ENCODE data around the gene PDIA6.

DNA sequence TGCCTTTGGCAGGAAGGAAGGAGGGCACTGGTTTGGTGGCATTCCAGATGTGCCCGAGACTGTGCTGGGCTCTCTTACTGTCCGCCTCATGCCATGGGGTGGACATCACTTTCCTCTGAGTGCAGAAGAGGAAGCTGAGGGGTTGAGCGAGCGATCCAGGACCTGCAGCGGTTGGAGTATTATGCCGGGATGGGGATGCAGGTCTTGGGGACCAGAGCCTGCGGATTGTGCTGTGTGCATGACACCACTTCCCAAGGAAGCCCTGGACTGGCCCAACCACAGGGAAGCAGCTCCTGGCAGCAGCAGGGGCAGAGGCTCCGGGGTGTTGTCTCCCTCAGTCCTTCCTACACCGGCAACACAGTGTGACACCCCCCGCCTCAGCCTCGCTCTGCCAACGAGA lies 46.7 kb downstream of the PDIA6 start:
- TF ChIP-seq, protein P1, sequence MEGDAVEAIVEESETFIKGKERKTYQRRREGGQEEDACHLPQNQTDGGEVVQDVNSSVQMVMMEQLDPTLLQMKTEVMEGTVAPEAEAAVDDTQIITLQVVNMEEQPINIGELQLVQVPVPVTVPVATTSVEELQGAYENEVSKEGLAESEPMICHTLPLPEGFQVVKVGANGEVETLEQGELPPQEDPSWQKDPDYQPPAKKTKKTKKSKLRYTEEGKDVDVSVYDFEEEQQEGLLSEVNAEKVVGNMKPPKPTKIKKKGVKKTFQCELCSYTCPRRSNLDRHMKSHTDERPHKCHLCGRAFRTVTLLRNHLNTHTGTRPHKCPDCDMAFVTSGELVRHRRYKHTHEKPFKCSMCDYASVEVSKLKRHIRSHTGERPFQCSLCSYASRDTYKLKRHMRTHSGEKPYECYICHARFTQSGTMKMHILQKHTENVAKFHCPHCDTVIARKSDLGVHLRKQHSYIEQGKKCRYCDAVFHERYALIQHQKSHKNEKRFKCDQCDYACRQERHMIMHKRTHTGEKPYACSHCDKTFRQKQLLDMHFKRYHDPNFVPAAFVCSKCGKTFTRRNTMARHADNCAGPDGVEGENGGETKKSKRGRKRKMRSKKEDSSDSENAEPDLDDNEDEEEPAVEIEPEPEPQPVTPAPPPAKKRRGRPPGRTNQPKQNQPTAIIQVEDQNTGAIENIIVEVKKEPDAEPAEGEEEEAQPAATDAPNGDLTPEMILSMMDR (IDR thresholded peaks at IDR 0.05) = no peak
- no peak for TF ChIP-seq POLR2A (IDR thresholded peaks at IDR 0.05)
